ENCODE measurements around the gene DAZAP1. TPM values are rescaled to one million over a fixed set of nuclear protein-coding genes. Genes with fewer than 3 reads are reported as not detected.

DAZAP1 gene
- total RNA-seq, 2 experiments from 2014 or later: 226 to 242 TPM

GRCh38 chr19:1446713-1447481 is 39.5 kb downstream of the DAZAP1 start:
- DNase-seq: no peak

GRCh38 chr19:1447504-1447903 is 40.1 kb downstream of the DAZAP1 start:
- CTCF ChIA-PET: interaction anchor here (1.3 kb wide), 1 partner anchor 18 kb away, joined by 5 read pairs; no protein-coding TSS in a partner anchor
- H3K4me1 Mint-ChIP-seq (ENCODE audit: low read depth): peaks cover 15% of the 10 kb centered on the region
- intact Hi-C loops (cut with micrococcal nuclease): loop anchor here (5.0 kb wide), 1 partner anchor 65 kb away; the partner anchor contains the start of gene ADAMTSL5
- no peak for DNase-seq
- no peak overlapping the region for H3K27ac Mint-ChIP-seq
- no peaks in the 10 kb centered on the region for H3K9me3 Mint-ChIP-seq
- H3K4me3 Mint-ChIP-seq: peak overlapping the region; percentile 5
- POLR2A ChIA-PET: interaction anchor here (0.8 kb wide), 1 partner anchor 178 kb away, joined by 3 read pairs; the partner anchor contains the start of gene CIRBP
- H3K27me3 Mint-ChIP-seq: peaks cover 39% of the 10 kb centered on the region
- peaks cover 3% of the 10 kb centered on the region for H3K36me3 Mint-ChIP-seq

More at GRCh38 chr19:1446713-1447481, 39.5 kb downstream of the DAZAP1 start:
- Mint-ChIP-seq H3K36me3 (peaks cover 9% of the 10 kb centered on the region), H3K4me1 (ENCODE audit: low read depth) (peaks cover 20% of the 10 kb centered on the region), H3K4me3 (peak overlapping the region; percentile 5), H3K27me3 (peaks cover 35% of the 10 kb centered on the region), H3K27ac (no peak overlapping the region), H3K9me3 (no peaks in the 10 kb centered on the region)
- intact Hi-C loops (cut with micrococcal nuclease): loop anchor here (5.0 kb wide), 1 partner anchor 65 kb away; the partner anchor contains the start of gene ADAMTSL5
- ChIA-PET POLR2A (interaction anchor here (0.8 kb wide), 1 partner anchor 178 kb away, joined by 3 read pairs; the partner anchor contains the start of gene CIRBP), CTCF (interaction anchor here (0.8 kb wide), 1 partner anchor 19 kb away, joined by 4 read pairs; no protein-coding TSS in a partner anchor)

- peaks cover 15% of the 10 kb centered on the region for H3K4me1 Mint-ChIP-seq (ENCODE audit: low read depth)
- intact Hi-C loops (cut with micrococcal nuclease): loop anchor here (5.0 kb wide), 1 partner anchor 64 kb away; the partner anchor contains the start of gene ADAMTSL5
- POLR2A ChIA-PET: no interaction called here
- CTCF ChIA-PET: interaction anchor here (1.3 kb wide), 1 partner anchor 18 kb away, joined by 5 read pairs; no protein-coding TSS in a partner anchor
- H3K36me3 Mint-ChIP-seq: no peaks in the 10 kb centered on the region
- H3K27me3 Mint-ChIP-seq: peaks cover 44% of the 10 kb centered on the region
- DNase-seq: no peak
- H3K9me3 Mint-ChIP-seq: no peaks in the 10 kb centered on the region
- H3K4me3 Mint-ChIP-seq: no peak overlapping the region
- H3K27ac Mint-ChIP-seq: peak overlapping the region; percentile 9
Measured at GRCh38 chr19:1447944-1448343, 40.6 kb downstream of the DAZAP1 start.

- Mint-ChIP-seq H3K36me3 (no peaks in the 10 kb centered on the region), H3K4me1 (ENCODE audit: low read depth) (peaks cover 17% of the 10 kb centered on the region), H3K9me3 (no peaks in the 10 kb centered on the region), H3K27me3 (peaks cover 50% of the 10 kb centered on the region), H3K27ac (no peak within 1 kb of the TSS), H3K4me3 (peak within 1 kb of the TSS; percentile 3)
- ChIA-PET POLR2A (no interaction called here), CTCF (interaction anchor here (0.6 kb wide), 1 partner anchor 65 kb away, joined by 4 read pairs; no protein-coding TSS in a partner anchor)
- intact Hi-C loops (cut with micrococcal nuclease): loop anchor here (5.0 to 10.0 kb wide), 2 partner anchors 63 to 315 kb away; partner anchors contain the start of gene ADAMTSL5
- no peak for DNase-seq
Measured at GRCh38 chr19:1449467-1450442, 42.4 kb downstream of the DAZAP1 start, which contains the start of gene APC2. TSS of gene APC2 (plus strand) at chr19:1450121. CDS start at chr19:1453002, 2,881 bp downstream.

DNA sequence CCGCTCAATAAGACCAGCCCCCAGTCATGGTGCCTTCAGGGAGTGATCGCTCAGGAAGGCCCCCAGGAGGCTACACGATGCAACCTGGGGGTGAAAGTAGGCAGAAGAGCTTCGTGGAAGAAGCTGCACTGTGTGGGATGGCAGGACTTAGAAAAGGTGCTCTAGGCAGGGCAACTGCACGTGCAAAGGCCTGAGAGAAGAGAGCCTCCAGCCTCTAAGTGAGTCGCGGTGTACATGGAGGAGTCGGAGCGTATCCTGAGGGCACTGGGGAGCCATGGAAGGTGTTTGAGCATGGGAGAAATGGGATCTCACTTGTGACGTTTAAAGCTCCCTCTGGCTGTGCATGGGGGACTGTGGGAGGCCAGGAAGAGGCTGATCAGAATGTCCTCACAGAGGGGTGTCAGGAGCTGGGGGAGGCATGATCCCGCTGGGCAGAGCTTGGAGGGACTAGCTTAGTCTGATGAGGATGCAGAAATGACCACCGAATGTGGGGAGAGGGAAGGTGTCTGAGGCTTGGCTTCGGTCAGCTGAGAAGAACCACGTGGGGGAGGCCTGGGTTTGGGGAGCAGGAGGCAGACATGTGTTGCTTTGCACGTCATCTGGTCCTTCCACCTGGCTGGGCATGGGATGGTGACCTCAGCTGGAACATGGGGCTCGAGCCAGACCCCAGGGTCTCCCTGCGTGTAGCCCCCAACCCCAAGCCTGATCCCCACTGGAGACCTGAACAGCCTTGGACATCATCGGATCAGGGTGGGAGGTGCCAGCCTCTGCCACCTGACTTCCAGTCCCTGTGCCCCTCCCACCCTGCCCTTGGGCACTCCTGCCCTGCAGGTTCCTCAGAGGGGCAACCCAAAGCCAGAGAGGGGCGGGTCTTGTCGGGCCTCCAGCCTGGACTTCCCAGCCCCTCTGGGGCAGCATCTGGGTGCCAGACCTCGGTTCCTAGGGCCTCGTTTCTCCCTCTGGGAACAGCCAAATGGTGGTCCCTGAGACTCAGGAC is 43.6 kb downstream of the DAZAP1 start:
- H3K9me3 Mint-ChIP-seq: no peaks in the 10 kb centered on the region
- no peak overlapping the region for H3K4me3 Mint-ChIP-seq
- POLR2A ChIA-PET: no interaction called here
- no peaks in the 10 kb centered on the region for H3K36me3 Mint-ChIP-seq
- CTCF ChIA-PET: no interaction called here
- peaks cover 21% of the 10 kb centered on the region for H3K4me1 Mint-ChIP-seq (ENCODE audit: low read depth)
- intact Hi-C loops (cut with micrococcal nuclease): loop anchor here (10.0 kb wide), 1 partner anchor 314 kb away; no protein-coding TSS in a partner anchor
- peaks cover 59% of the 10 kb centered on the region for H3K27me3 Mint-ChIP-seq
- DNase-seq: no peak
- no peak overlapping the region for H3K27ac Mint-ChIP-seq

- POLR2A ChIA-PET: no interaction called here
- H3K27me3 Mint-ChIP-seq: peaks cover 61% of the 10 kb centered on the region
- CTCF ChIA-PET: no interaction called here
- DNase-seq: no peak
- no peak overlapping the region for H3K27ac Mint-ChIP-seq
- H3K9me3 Mint-ChIP-seq: no peaks in the 10 kb centered on the region
- H3K4me3 Mint-ChIP-seq: no peak overlapping the region
- H3K4me1 Mint-ChIP-seq (ENCODE audit: low read depth): peaks cover 21% of the 10 kb centered on the region
- no peaks in the 10 kb centered on the region for H3K36me3 Mint-ChIP-seq
- intact Hi-C loops (cut with micrococcal nuclease): loop anchor here (10.0 kb wide), 1 partner anchor 313 kb away; no protein-coding TSS in a partner anchor
Measured at GRCh38 chr19:1451916-1452801, 44.8 kb downstream of the DAZAP1 start.

DNA sequence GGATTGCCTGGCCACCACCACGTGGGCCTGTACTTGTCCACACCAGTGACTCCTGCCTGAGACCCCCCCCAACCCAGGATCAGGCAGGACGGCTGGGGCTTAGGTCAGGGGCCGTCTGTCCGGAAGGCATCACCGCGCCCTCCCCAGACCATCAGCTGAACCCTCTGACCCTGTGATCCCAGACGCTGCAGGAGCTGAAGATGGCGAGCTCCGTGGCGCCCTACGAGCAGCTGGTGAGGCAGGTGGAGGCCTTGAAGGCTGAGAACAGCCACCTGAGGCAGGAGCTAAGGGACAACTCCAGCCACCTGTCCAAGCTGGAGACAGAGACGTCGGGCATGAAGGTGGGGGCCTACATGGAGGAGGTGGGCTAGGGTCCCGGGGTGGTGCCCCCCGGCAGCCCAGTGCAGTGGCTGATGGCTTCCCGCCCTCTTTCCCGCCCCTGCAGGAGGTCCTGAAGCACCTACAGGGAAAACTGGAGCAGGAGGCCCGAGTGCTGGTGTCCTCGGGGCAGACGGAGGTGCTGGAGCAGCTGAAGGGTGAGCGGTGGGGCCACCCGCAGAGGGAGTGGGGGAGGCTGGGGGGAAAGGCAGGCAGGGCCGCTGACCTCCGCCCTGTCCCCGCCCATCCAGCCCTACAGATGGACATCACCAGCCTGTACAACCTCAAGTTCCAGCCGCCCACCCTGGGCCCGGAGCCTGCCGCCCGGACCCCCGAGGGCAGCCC is 45.6 kb downstream of the DAZAP1 start:
- peaks cover 60% of the 10 kb centered on the region for H3K27me3 Mint-ChIP-seq
- ChIA-PET CTCF (interaction anchor here (2.4 kb wide), 1 partner anchor 13 kb away, joined by 14 read pairs; no protein-coding TSS in a partner anchor), POLR2A (no interaction called here)
- no peaks in the 10 kb centered on the region for H3K36me3 Mint-ChIP-seq
- intact Hi-C loops (cut with micrococcal nuclease): loop anchor here (10.0 kb wide), 1 partner anchor 312 kb away; no protein-coding TSS in a partner anchor
- H3K27ac Mint-ChIP-seq: no peak overlapping the region
- no peak for DNase-seq
- peaks cover 21% of the 10 kb centered on the region for H3K4me1 Mint-ChIP-seq (ENCODE audit: low read depth)
- H3K4me3 Mint-ChIP-seq: no peak overlapping the region
- no peaks in the 10 kb centered on the region for H3K9me3 Mint-ChIP-seq

DNA sequence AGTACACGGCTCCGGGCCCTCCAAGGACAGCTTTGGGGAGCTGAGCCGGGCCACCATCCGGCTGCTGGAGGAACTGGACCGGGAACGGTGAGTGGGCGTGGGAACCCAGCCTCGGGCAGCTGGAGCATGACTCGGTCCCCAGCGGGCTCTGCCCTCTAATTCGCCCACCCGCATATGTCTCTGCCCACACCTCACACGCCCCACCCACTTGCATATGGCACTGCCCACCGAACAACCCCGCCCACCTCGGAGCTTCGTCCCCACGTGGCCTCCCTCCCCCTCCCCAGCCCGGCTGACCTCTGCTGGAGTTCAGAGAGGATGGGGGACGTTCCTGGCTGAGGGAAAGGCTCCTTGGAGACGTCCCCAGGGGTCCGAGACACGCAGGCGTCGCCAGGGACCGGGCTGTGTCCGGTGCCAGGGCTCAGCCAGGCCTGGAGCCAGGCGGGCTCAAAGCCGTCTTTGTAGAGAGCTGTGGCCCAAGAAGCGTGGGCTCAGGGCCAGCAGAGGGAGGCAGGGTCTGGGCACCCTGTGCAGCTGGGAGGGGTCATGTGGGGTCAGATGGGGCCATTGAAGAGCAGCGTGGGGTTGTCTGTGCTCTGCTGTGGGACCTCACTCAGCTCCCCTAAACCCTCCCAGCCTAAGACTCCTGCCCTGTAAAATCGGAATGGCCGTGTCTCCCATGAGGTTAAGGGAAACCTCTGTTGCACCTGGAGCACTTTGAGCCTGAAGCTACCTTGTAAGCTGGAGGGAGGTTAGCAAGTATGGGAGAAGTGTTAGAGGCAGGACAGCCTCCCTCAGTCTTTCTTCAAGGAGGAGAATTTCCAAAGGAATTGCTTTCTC is 46.4 kb downstream of the DAZAP1 start:
- POLR2A ChIA-PET: no interaction called here
- no peak overlapping the region for H3K4me3 Mint-ChIP-seq
- peaks cover 60% of the 10 kb centered on the region for H3K27me3 Mint-ChIP-seq
- intact Hi-C loops (cut with micrococcal nuclease): loop anchor here (10.0 kb wide), 1 partner anchor 311 kb away; no protein-coding TSS in a partner anchor
- no peaks in the 10 kb centered on the region for H3K36me3 Mint-ChIP-seq
- no peak overlapping the region for H3K27ac Mint-ChIP-seq
- DNase-seq: no peak
- H3K4me1 Mint-ChIP-seq (ENCODE audit: low read depth): peaks cover 24% of the 10 kb centered on the region
- CTCF ChIA-PET: interaction anchor here (0.7 to 2.4 kb wide), 3 partner anchors 8 to 18 kb away, joined by 3 to 14 read pairs (median 3); no protein-coding TSS in a partner anchor
- no peaks in the 10 kb centered on the region for H3K9me3 Mint-ChIP-seq

- DNase-seq: no peak
- CTCF ChIA-PET: interaction anchor here (0.6 to 2.4 kb wide), 4 partner anchors 10 to 556 kb away, joined by 3 to 14 read pairs (median 5); no protein-coding TSS in a partner anchor
- Mint-ChIP-seq H3K36me3 (no peaks in the 10 kb centered on the region), H3K27ac (no peak overlapping the region), H3K4me1 (ENCODE audit: low read depth) (peaks cover 25% of the 10 kb centered on the region), H3K9me3 (no peaks in the 10 kb centered on the region), H3K27me3 (peaks cover 57% of the 10 kb centered on the region), H3K4me3 (no peak overlapping the region)
- POLR2A ChIA-PET: interaction anchor here (1.7 kb wide), 1 partner anchor 17 kb away, joined by 7 read pairs; no protein-coding TSS in a partner anchor
- intact Hi-C loops (cut with micrococcal nuclease): loop anchor here (5.0 to 10.0 kb wide), 2 partner anchors 37 to 310 kb away; partner anchors contain the start of genes PCSK4 and REEP6
Measured at GRCh38 chr19:1455002-1455335, 47.6 kb downstream of the DAZAP1 start.

Data from activated CD4-positive, alpha-beta memory T cell treated with anti-CD3 and anti-CD28 coated beads for 36 hours (primary cell).